ENCODE data around the gene LCN10. TPM values are rescaled to one million over a fixed set of nuclear protein-coding genes. Genes with fewer than 3 reads are reported as not detected.
"Not testable (repeated sequence)": the region's sequence is repeated elsewhere in the genome, so short reads cannot be mapped to it uniquely, and the experiment has no call there.

The LCN10 gene
- total and polyA plus RNA-seq, 2 donors (not counting 3 experiments of a cell fraction or from before 2014, with no cell fraction given): not detected

GRCh38 chr9:136711219-136711648, 31.5 kb downstream of the LCN10 start:
- CTCF ChIA-PET: interaction anchor here (0.6 to 1.2 kb wide), 2 partner anchors 16 to 17 kb away, joined by 3 to 5 read pairs; no protein-coding TSS in a partner anchor
- POLR2A ChIA-PET; H2AFZ ChIP-seq (ENCODE audit: low read depth, low read length); H3K9ac ChIP-seq (replicated peaks; ENCODE audit: extremely low read depth, insufficient read depth, low read length); H3K9me3 ChIP-seq (replicated peaks; ENCODE audit: control insufficient read depth, insufficient read depth, low read length); H3K27ac ChIP-seq (ENCODE audit: insufficient read depth, low read depth, low read length); H3K36me3 ChIP-seq (ENCODE audit: control insufficient read depth in 2 of 2, extremely low read depth in 1 of 2, insufficient read depth in 2 of 2, low read length in 2 of 2); BruUV-seq (replicated peaks); H4K20me1 ChIP-seq (replicated peaks; ENCODE audit: control insufficient read depth, extremely low read depth, insufficient read depth, low read length); dilution Hi-C loops (cut with MboI; ENCODE audit: extremely low pct_ligation_motif_present, low sequenced_read_pairs); H3K9me1 ChIP-seq (replicated peaks; ENCODE audit: control insufficient read depth, extremely low read depth, insufficient read depth, low read length); H3K4me2 ChIP-seq (ENCODE audit: insufficient read depth, low read length); H3K4me3 ChIP-seq (replicated peaks in 1 of 3; ENCODE audit: insufficient read depth in 1 of 3, low read depth in 1 of 3, low read length in 3 of 3); H3K27me3 ChIP-seq (ENCODE audit: control insufficient read depth in 2 of 2, insufficient read depth in 2 of 2, low read length in 2 of 2): not testable (repeated sequence)
- Histone ChIP-seq H3K4me1 (ENCODE audit: control insufficient read depth, extremely low read depth, insufficient read depth, low read length) (peaks cover 27% of the 10 kb centered on the region), H3K79me2 (ENCODE audit: control insufficient read depth, insufficient read depth, low read length) (peaks cover 31% of the 10 kb centered on the region)
- intact Hi-C loops (cut with micrococcal nuclease): loop anchor here (5.0 kb wide), 3 partner anchors 39 to 229 kb away; partner anchors contain the start of gene SEC16A
- peak; percentile 23 for TF ChIP-seq JUN (IDR thresholded peaks at IDR 0.05; ENCODE audit: borderline replicate concordance, insufficient read depth, insufficient read length, low read depth)
- TF ChIP-seq FOS (IDR thresholded peaks at IDR 0.05; ENCODE audit: borderline replicate concordance, insufficient read depth, low read length): peak; percentile 70
- DNase-seq (ENCODE audit: low read depth, low spot score) (peak; percentile 80), FAIRE-seq (peak; percentile 67)

- Histone ChIP-seq H3K9me1 (replicated peaks; ENCODE audit: control insufficient read depth, extremely low read depth, insufficient read depth, low read length) (no peaks in the 10 kb centered on the region), H3K27ac (ENCODE audit: insufficient read depth, low read depth, low read length) (no peak overlapping the region), H3K79me2 (ENCODE audit: control insufficient read depth, insufficient read depth, low read length) (peaks cover 24% of the 10 kb centered on the region), H3K36me3 (ENCODE audit: control insufficient read depth in 2 of 2, extremely low read depth in 1 of 2, insufficient read depth in 2 of 2, low read length in 2 of 2) (peaks cover 0 to 2% of the 10 kb centered on the region in 2 experiments), H4K20me1 (replicated peaks; ENCODE audit: control insufficient read depth, extremely low read depth, insufficient read depth, low read length) (no peaks in the 10 kb centered on the region), H3K4me3 (replicated peaks in 1 of 3; ENCODE audit: insufficient read depth in 1 of 3, low read depth in 1 of 3, low read length in 3 of 3) (no peak overlapping the region), H3K27me3 (ENCODE audit: control insufficient read depth in 2 of 2, insufficient read depth in 2 of 2, low read length in 2 of 2) (no peaks in the 10 kb centered on the region), H3K9me3 (replicated peaks; ENCODE audit: control insufficient read depth, insufficient read depth, low read length) (no peaks in the 10 kb centered on the region), H3K9ac (replicated peaks; ENCODE audit: extremely low read depth, insufficient read depth, low read length) (no peak overlapping the region), H3K4me2 (ENCODE audit: insufficient read depth, low read length) (no peak overlapping the region), H3K4me1 (ENCODE audit: control insufficient read depth, extremely low read depth, insufficient read depth, low read length) (peaks cover 22% of the 10 kb centered on the region), H2AFZ (ENCODE audit: low read depth, low read length) (no peak overlapping the region)
- DNase-seq (ENCODE audit: low read depth, low spot score) (no peak), FAIRE-seq (no peak)
- ChIA-PET CTCF (interaction anchor here (0.6 to 1.2 kb wide), 2 partner anchors 16 to 18 kb away, joined by 3 to 5 read pairs; no protein-coding TSS in a partner anchor), POLR2A (no interaction called here)
- dilution Hi-C loops (cut with MboI; ENCODE audit: extremely low pct_ligation_motif_present, low sequenced_read_pairs): no loop called here
- BruUV-seq (replicated peaks): no TSS peak
- TF ChIP-seq MYC (IDR thresholded peaks at IDR 0.05; ENCODE audit: low read depth, low read length): no peak
- intact Hi-C loops (cut with micrococcal nuclease): loop anchor here (5.0 kb wide), 3 partner anchors 38 to 228 kb away; partner anchors contain the start of gene SEC16A
These were observed 32.2 kb downstream of the LCN10 start for GRCh38 chr9:136710543-136710942.
